HG03064 (cell line): ENCODE data around the gene PXDN.

ENCODE experiments used
- ATAC-seq: cut with Tn5 transposase; IDR thresholded peaks from one replicate; pipeline ENCODE4 v1.9.1; 2021; ENCODE audit warnings: low read depth; ENCODE audit not compliant: unreplicated experiment

PXDN gene

GRCh38 chr2:1588051-1588977, 156.0 kb downstream of the PXDN start:
- no peak for ATAC-seq

DNA sequence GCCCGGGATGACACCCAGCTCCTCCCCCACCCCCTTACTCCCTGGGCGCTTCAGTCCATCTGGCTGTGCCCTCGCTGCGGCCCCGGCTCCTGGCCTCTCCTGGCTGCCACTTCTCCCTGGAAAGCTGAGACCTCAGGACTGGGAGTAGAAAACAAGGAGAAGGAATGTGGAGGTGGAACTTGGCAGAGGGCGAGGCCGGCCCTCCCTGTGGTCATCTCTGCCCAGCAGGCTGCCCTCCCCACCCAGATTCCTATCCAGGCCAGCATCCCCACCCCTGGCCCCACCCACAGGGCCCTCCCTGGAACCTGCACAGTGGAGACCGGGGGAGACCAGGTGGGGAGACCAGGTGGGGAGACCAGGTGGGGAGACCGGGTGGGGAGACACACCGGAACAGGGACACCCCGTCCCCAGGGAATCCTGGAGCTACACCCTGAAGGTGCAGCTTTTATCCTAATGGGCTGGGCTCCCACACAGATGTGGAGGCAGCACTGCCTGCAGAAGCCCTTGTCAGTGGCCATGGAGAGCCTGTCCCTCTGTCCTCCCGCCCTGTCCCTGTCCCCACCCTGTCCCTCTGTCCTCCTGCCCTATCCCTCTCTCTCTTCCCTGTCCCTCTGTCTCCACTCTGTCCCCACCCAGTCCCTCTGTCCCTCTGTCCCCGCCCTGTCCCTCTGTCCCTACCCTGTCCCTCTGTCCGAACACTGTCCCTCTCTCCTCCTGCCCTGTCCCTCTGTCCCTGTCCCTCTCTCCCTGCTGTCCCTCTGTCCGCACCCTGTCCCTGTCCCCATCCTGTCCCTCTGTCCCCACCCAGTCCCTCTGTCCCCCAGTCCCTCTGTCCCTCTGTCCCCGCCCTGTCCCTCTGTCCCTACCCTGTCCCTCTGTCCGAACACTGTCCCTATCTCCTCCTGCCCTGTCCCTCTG, 157.1 kb downstream of the PXDN start:
- ATAC-seq, result no peak

DNA sequence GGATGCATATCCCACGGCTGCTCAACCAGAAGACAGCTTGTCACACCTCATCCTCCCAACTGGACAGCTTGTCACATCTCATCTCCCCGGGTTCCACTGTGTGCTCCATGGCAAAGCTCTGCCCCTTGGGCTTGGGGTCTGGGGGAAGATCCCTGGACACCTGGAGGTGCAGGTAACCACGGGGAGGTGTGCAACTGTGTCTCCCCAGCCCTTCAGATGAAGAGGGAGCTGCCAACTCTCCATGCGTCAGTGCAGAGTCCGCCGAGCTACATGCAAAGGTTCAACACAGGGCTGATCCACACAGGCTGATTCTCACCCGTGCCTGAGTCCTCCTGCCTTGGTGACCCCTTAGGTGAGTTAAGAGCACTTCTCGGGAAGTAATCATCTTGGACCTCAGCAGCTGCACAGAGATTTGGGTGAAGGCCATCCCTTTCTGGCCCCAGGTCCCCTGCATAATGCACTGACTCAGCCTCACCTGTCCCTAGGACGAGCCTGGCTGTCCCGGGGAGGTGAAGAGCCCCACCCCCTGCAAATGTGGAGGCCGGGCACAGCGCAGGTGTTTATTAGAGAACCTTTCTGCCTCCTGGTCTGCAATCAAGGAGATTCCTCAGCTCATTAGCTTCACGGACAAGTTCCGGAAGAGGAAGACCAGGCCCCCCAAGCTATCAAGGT, 157.9 kb downstream of the PXDN start:
- no peak for ATAC-seq

DNA sequence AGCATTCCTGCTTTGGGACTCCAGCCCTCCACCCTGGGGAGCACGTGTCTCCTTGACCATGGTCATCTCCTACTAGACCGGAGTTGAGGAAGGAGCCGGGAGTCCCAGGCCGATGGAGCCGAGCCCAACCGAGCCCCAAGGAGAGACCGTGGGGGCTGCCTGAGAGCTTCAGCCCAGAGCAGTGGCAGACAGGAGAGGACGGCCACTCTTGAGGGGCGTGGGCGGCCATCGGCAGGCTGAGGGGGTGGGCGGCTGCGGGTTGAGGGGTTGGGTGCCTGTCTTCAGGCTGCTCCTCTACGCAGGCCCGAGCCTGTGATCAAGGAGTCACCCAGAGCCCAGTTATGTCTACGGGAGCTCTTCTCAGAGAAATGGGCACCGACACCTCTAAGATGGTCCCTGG, 158.7 kb downstream of the PXDN start:
- no peak for ATAC-seq

DNA sequence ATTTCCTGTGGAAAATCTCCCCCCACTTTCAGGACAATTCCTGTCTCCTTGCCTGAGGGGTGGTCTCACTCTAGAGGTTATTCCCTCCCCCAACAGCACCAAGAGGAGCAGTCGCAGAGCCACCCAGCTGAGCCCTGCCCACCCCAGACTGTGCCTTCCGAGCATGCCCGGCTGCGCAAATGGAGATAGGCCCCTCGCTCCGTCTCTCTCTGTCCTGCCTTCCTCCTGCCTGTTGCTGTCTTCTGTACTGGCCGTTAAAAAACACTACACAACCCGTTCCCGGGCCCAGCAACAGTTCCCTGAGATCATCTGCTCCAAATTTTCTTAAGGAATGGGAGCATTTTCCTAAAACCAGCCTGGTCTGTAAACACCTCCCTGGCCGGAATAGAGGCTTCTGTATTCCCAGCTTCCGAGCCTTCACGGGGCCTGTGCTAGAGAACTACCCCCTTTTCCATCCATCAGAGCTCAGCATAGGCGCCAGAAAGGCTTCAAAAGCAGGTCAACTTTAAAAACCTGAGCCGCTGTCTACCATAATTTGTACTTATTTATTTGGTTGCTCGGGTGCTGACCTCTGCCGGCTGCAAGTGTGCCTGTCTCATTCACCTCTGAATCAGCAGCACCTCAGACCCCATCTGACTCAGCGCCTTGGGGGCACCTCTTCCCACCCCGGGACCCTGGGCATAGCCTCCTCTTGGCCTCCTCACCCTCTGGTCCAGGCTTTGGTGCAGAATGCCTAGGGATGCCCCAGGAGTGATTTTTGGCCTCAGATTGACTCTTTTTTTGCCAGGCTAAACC, 159.4 kb downstream of the PXDN start:
- ATAC-seq, result no peak

DNA sequence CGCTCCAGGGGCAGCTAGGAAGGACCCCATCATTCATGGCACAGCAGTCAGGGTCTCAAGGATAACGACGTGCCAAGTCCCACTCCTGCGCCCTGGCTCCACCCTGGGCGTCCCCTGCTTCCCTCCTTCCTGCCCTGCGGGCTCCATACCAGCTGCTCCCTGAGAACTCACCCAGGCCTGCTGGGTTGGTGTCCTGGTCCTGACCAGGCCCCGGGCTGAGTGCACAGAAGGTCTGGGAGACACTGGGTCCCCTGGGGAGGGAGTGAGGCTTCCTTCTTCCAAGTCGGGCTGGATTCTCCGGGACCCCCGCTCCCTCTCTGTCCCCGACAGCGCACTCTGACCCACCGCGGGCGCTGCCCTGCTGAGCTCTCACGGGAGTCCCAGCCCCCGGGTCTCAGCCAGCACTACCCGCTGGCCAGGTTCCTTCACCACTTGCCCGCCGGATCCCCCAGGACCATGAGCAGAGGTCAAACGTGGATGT, 160.2 kb downstream of the PXDN start:
- ATAC-seq, result no peak

DNA sequence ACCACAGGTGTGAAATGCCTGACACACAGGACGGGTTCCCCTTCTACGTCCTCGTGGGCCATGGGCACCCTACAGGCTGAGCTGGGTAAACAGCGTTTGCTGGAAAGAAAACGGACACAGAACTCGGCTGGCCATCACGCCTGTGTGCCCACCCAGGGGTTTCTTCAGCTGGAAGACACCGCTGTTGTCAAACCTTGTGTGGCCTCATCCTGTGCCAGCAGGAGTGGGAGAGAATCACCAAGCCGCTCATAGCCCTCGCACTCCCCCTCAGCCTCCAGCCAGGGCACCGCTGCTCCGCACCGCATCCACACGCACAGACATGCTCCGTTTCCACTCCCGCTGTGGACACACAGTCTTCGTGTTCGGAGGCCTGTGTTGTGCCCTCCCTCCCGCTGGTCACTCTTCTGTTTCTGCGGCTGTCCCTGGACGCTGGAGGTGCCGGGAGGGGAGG, 161.4 kb downstream of the PXDN start:
- ATAC-seq, result no peak

- ATAC-seq, result no peak
These were observed 162.2 kb downstream of the PXDN start for GRCh38 chr2:1581965-1582625.
